Embryonic facial prominence (tissue), 1 donor: ENCODE results near the gene CTNNA2.

Experiments
- DNase-seq: peaks from one replicate; pipeline ENCODE4 v3.0.0-alpha.2; 2016; ENCODE audit errors: extremely low spot score

The CTNNA2 gene

GRCh38 chr2:80381666-80382065, 868.8 kb downstream of the CTNNA2 start:
- no peak for DNase-seq

- DNase-seq, result no peak
Observed at GRCh38 chr2:80392441-80392840, 879.6 kb downstream of the CTNNA2 start.

GRCh38 chr2:80393991-80394390, 881.1 kb downstream of the CTNNA2 start:
- DNase-seq, result no peak

GRCh38 chr2:80395251-80395650, 882.4 kb downstream of the CTNNA2 start:
- no peak for DNase-seq

GRCh38 chr2:80396276-80396675, 883.4 kb downstream of the CTNNA2 start:
- DNase-seq, result no peak

- no peak for DNase-seq
Observed at GRCh38 chr2:80403081-80403480, 890.2 kb downstream of the CTNNA2 start.

- no peak for DNase-seq
Observed at GRCh38 chr2:80407377-80407776, 894.5 kb downstream of the CTNNA2 start.

GRCh38 chr2:80410346-80410745, 897.5 kb downstream of the CTNNA2 start:
- DNase-seq, result no peak

GRCh38 chr2:80413136-80413535, 900.3 kb downstream of the CTNNA2 start:
- no peak for DNase-seq

GRCh38 chr2:80417737-80418136, 904.9 kb downstream of the CTNNA2 start:
- no peak for DNase-seq

- DNase-seq, result no peak
Observed at GRCh38 chr2:80420530-80421208, 907.8 kb downstream of the CTNNA2 start.

- DNase-seq, result no peak
Observed at GRCh38 chr2:80429251-80429650, 916.4 kb downstream of the CTNNA2 start.

GRCh38 chr2:80437959-80438358, 925.1 kb downstream of the CTNNA2 start:
- no peak for DNase-seq

GRCh38 chr2:80438686-80439085, 925.8 kb downstream of the CTNNA2 start:
- no peak for DNase-seq

- DNase-seq, result no peak
Observed at GRCh38 chr2:80454628-80455027, 941.8 kb downstream of the CTNNA2 start.

- no peak for DNase-seq
Observed at GRCh38 chr2:80459028-80459427, 946.2 kb downstream of the CTNNA2 start.

- DNase-seq, result no peak
Observed at GRCh38 chr2:80461505-80462197, 948.8 kb downstream of the CTNNA2 start.

- DNase-seq, result no peak
Observed at GRCh38 chr2:80462654-80463053, 949.8 kb downstream of the CTNNA2 start.

- no peak for DNase-seq
Observed at GRCh38 chr2:80464275-80464674, 951.4 kb downstream of the CTNNA2 start.

- no peak for DNase-seq
Observed at GRCh38 chr2:80467262-80467811, 954.5 kb downstream of the CTNNA2 start.

GRCh38 chr2:80469428-80469827, 956.6 kb downstream of the CTNNA2 start:
- no peak for DNase-seq

GRCh38 chr2:80473069-80473468, 960.2 kb downstream of the CTNNA2 start:
- no peak for DNase-seq

GRCh38 chr2:80473796-80474195, 960.9 kb downstream of the CTNNA2 start:
- DNase-seq, result no peak
